GM19193 (cell line): ENCODE results near the gene BPIFB4.

Experiments
- POLR2A ChIP-seq: IDR thresholded peaks from 4 replicates; pipeline ENCODE4 v1.6.1; 2011; ENCODE audit not compliant: insufficient read depth, insufficient read length; ENCODE audit errors: extremely low read depth

The BPIFB4 gene

GRCh38 chr20:33158637-33159385 is 79.4 kb downstream of the BPIFB4 start:
- no peak for TF ChIP-seq POLR2A

- no peak for TF ChIP-seq POLR2A
Measured at GRCh38 chr20:33159713-33160112, 80.3 kb downstream of the BPIFB4 start.

GRCh38 chr20:33160681-33161080 is 81.2 kb downstream of the BPIFB4 start:
- no peak for TF ChIP-seq POLR2A
